Measurements from ENCODE around the gene ATP8A1.

Gene ATP8A1

GRCh38 chr4:42458657-42459056 lies 198.2 kb downstream of the ATP8A1 start:
- no peak for DNase-seq

DNA sequence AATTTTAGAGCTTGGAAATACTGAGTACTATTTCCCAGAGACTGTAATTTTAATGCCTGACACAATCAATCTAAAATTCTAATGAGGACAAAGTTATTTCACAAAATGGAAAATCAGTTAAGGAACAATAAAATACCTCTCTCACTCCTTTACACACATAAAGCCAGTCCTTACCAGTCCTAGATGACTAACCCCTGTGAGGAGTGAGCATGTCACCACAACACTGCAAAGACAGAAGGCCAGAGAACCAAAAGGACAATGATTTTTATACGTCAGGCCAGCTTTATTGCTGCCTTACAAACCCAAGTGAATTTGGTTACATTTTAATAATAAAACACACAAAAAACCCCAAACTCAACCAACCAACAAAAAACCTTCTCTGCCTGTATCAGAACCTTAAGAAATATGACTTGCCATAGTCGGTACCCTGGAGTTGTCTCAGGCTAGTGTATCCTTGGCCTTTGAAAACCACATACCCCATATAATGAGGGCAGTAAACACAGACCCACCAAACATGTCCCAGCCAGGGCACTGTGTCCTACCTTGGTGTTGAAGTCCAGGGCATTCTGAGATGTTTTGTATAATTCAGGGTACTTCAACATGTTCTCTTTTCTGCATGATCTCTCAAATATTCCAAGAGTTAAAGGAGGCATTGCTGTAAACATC lies 202.0 kb downstream of the ATP8A1 start:
- DNase-seq, result no peak

DNA sequence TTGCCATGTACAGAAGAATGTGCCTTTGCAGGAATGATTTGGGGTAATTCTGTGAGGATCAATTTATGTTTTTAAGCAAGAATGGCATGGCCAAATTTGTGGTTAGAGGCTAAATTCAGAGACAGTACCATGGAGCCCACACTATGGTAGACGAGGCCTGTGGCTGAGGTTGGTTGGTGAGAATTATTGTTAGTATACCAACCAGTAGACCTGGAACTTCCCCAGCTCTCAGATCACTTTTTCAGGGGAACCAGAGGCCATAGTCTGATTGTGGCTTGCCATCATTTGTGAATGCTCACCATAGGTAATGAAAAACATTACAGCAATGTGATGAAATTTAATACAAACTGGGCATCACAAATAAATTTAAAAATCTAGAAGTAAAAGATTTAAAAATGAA lies 203.3 kb downstream of the ATP8A1 start:
- no peak for DNase-seq

- no peak for DNase-seq
These were observed 204.1 kb downstream of the ATP8A1 start for GRCh38 chr4:42452823-42453222.

GRCh38 chr4:42446823-42447222 lies 210.1 kb downstream of the ATP8A1 start:
- no peak for DNase-seq

DNA sequence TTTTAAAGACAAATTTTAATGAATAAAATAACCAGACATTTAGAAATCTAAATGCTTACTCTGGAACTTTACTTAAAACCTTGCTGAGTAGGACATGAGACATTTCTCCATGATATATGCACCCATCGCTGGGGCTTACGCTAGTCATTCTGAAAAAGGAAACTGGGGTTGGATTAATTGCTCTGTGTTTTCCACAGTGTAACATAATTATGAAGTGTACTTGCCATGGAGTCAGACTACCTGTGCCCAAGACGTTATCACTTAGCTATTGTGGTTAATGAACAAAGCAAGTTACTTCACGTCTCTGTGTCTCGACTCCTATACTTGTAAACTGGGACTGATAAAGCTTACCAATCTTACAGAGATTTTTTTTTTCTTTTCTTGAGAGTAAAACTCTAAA lies 211.9 kb downstream of the ATP8A1 start:
- no peak for DNase-seq

DNA sequence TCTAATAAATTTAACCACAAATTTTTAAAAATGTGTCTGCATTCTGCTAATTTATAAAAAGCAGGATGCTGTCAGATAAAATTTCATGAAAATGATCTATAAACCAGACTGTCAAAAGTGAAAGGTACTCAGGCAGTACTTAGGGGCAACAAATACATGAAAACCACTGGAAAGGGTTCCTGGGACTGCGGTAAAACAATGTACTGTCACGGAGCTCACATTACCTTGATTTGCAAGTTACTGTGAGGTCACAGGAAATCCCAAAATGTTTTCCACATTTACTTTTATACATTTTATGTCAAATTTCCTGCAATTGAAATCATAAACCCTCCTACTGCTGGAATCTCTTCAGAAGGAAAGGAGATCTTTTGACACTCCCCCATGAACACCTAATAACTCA lies 214.3 kb downstream of the ATP8A1 start:
- DNase-seq, result no peak

DNA sequence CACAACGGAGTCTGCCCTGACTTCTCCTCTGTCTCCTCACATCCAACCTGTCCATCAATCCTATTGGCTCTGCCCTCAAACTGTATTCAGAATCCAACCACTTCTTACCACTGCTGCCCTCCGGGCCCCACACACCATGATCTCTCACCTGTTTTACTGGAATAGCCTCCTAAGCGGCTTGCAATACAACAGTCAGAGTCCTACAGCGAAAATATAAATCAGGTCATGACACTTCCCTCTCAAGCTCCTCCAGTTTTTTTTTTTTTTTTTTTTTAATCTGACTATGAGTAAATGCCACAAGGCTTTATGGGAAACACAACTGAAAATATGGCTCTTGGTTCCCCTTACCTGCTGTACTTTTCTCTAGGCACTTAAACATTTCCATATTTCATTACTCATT lies 216.8 kb downstream of the ATP8A1 start:
- DNase-seq, result no peak

GRCh38 chr4:42436928-42437565 lies 219.9 kb downstream of the ATP8A1 start:
- no peak for DNase-seq

GRCh38 chr4:42428036-42428435 lies 228.9 kb downstream of the ATP8A1 start:
- no peak for DNase-seq

DNA sequence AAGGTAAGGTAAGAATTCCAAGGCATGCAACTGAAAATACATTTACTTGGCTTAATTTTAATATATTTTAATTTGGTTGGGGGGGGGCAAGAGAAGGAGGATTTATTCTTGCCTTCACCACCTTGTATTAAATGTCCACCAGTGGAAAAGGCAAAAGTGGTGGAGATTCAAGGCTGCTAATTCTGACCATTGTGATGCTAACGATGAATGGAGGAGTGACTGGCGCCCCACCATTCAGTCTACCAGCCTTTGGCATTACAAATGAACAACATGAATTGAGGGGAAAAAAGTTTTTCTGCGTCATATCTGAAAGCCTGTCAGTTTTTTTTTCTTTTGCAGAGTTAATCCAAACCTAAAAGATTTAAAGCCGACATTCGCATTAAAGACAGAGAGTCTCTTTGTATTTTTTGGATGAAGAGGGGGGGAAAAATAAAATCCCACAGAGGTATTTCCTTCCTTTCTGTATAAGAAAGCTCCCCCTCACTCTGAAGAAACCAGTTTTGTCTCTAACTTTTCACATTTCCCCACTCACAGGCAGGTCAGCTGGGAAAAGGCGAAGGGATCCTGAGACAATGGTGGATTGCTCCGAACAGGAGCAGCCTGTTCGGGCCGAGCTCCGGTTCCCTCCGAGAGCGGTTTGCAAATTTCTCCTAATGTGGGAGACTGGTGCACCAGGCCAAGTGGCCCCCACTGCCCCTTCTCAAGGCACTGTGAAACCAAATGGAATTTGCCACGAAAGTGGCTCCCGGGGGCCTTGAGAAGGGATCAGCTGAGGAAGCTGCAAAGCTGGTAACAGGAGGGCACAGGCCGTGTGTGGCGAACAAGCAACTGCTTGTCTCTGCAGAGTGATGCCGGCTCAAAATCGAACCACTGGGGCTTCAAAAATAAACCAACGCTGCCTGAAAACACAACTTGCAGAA lies 231.5 kb downstream of the ATP8A1 start:
- DNase-seq, result no peak

GRCh38 chr4:42420140-42420539 lies 236.8 kb downstream of the ATP8A1 start:
- DNase-seq, result no peak

- DNase-seq, result no peak
These were observed 239.4 kb downstream of the ATP8A1 start for GRCh38 chr4:42417550-42417949.

DNA sequence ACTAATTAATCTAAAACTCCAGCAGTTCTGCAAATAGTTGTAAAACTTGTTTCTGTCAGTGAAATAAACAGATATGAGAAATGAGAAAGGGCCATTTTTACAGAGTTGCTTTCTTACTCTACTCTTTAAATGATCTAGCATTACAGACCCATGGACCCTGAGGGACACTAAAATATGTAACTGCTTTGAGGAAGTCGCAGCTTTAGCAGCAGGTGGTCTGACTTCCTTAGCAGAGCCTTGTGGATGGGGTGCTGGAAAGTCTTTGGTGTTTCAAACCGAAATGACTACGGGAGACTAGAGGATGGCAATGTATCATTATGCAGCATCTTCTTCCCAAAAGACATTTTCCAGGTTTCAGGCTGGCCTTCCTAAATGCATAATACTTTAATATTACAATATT lies 240.9 kb downstream of the ATP8A1 start:
- no peak for DNase-seq

GRCh38 chr4:42415281-42415680 lies 241.6 kb downstream of the ATP8A1 start:
- DNase-seq, result no peak

DNA sequence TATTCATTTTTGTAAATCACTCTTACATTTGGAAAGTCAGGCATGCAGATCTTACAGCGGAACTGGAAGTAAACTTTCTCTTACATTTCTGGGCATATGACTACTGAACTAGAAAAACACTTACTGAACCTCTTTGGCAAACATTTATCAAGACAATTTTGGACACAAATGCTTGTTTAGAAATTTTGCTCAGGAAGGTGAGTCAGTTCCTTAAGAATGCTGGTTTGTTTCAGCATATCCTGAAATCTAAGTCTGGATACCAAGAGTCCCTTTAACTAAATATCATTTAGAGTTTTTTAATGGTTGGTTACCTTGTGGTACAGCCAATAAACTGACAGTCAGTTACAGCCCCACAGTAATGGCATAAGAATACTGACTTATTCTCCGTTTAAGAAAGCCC lies 244.7 kb downstream of the ATP8A1 start:
- no peak for DNase-seq

DNA sequence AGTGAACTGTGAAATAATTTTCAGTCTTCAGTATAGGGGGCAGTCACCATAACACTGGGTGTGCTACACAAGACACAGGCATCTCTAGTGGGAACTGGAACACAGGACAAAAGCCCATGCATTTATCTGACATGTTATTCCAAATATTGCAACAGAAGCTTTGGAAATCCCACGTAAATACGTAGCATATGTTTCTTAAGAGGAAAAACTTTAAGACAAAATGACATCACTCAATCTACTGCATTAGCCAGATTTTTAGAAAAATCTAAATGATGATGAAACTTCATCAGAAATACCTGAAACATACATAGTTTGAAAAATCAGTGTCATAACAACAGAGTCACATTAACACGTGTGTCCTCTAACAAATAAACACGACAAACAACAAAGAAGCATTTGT lies 245.1 kb downstream of the ATP8A1 start:
- no peak for DNase-seq

GRCh38 chr4:42410446-42410845 lies 246.5 kb downstream of the ATP8A1 start:
- no peak for DNase-seq

DNA sequence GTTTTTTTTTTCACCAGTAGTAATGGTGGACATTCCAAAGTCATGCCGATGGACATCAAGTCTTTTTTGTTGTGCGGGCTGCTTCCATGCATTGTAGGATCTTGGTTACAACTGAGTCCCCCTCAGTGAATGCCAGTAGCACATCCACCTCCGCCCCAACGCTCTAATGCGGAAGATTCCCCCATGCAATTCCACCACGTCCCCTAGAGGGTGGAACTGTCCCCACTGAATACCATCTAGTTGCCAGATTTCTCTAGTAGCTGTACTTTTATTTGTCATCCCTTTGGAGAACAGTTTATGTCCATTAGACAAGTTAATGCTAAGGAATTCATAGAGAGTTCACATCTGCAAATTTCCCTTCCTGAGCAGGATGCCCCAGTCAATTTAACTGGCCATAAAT lies 252.9 kb downstream of the ATP8A1 start:
- no peak for DNase-seq

DNA sequence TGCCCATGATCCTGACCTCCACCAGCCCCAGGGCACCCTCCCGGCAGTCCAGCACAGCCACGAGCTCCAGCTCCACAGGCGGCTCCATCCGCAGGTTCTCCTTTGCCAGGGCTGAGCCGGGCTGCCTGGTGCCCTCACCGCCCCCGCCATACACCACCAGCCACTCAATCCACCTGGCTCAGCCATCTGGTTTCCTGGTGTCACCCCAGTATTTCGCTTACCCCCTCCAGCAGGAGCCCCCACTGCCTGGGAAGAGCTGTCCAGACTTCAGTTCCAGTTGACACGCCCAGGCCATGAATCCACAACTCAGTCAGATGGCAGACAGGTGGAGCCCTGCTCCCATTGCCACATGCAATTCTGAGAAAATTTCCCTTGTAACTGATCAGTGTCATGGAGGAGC lies 255.7 kb downstream of the ATP8A1 start:
- DNase-seq, result no peak

DNA sequence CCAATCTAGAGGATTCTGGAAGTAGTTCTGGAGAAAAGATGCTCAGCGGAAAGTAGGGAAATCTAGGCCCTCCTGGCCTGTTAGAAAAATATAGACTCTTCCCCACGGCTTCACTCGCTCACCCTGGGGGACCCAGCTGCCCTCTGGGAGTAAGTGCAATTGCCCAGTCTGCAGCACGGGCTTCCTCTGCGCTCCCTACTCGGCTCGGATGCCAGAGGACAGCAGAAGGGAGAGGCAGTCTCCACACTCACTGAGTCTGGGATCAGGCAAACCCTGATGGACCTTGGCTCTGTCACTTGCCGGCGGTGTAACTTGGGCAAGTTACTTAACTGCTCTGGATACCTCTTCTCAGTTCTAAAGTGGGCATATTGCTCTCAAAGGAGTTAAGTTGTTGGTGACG lies 257.5 kb downstream of the ATP8A1 start:
- DNase-seq, result no peak

DNA sequence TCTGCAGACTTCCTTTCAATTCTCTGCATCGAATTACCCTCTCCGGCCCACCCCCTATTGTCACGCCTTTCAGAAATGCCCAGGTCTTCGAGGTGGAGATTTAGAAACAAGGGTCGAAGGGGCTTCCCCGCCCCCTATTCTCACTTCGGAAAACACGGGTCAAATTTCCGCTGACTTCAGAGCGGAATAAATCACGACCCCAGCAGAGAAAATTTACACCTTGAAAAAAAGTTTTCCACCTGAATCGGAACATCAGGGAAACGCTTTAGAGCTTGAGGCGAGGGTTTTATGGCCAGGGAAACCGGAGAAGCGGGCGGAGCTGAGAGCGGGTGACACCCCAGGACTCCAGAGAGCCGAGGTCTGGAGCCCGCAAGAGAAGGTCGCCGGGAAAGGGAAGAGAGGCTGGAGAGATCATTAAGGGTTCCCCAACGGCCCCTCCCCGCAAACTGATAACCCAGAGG lies 258.0 kb downstream of the ATP8A1 start:
- no peak for DNase-seq

DNA sequence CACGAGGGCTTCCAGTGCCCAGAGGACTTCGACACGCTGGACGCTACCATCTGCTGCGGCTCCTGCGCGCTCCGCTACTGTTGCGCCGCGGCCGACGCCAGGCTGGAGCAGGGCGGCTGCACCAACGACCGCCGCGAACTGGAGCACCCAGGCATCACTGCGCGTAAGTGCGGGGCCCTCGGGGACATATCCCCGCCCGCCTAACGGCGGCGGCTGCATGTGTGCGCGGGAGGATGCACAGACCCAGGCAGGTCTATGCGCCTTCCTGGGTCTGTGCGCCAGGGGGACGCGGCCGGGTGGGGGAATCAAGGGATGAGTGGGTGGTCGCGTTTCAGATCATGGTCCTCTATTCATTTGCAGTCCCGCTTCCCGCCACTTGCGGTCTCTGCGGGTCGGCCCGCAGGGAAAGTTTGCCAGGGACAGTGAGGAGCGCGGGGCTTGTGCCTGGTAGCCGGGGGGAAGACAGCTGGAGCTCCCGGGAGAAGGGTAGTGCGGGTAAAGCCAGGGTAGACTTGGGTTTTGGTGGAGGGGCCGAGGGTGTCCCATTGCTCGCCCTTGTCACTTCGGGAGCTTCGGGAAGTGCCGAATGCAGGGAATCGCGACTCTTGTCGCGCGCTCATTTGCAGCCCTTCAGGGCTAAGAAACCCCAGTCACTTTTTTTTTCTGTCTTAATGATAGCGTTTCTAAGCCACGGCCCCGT lies 258.6 kb downstream of the ATP8A1 start:
- no peak for DNase-seq

All from MV-4-11 (cell line).